HG03460 (cell line): ENCODE data around the gene ELF1.
"Not testable (repeated sequence)": the region's sequence is repeated elsewhere in the genome, so short reads cannot be mapped to it uniquely, and the experiment has no call there.

Source experiments
- ATAC-seq: cut with Tn5 transposase; IDR thresholded peaks from one replicate; pipeline ENCODE4 v1.9.1; 2021; ENCODE audit not compliant: unreplicated experiment

ELF1 gene

DNA sequence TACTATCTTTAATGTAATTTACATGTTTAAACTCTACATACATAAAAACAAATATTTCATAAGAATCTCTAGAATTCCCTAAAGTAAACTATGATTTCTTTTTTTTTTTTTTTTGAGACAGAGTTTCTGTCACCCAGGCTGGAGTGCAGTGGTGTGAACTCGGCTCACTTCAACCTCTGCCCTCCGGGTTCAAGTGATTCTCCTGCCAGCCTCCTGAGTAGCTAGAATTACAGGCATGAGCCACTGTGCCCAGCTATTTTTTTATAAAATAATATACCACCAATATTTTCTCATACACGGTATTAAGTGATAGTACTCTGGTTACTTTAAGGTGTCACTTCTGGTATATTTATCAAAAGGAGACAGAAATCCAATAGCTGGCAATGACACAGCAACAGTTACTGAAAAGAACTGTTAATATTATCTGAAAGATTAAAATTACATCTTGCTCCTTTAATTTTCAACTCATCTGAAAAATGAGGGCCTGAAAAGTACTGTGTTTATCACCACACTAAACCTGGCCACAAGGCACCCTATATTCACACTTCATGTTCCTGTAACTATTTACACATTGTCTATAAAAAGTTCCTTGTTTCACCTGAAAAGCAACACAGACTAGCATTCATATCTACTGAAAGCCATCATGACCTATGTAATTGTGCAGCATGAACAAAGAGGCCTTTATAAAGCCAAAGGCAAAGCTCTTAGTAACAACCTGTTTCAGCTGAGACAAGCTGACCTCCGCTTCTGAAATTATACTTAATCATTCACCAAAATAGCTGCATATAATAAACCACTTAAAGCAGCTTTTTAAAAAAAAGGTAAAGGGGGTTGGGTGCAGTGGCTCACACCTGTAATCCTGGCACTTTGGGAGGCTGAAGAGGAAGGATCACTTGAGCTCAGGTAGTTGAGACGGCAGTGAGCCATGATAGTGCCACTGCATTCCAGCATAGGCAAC, 123.6 kb downstream of the ELF1 start:
- ATAC-seq = no peak

DNA sequence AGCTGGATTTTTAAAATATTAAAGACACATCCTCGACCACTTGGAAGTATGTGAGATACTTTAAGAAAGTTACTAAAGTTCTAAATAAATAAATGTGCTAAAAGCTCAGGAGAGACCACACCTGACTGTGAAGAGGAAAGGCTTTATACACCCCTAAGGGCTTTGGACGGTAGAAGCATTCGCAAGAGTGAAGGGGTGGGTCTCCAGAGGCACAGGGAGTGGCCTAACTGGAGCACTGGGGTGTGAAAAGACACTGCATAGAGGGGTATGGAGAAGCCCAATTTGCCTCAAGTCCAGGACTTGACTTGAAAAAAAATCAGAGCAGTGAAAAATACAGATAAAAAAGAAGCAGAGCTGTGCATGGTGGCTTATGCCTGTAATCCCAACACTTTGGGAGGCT, 125.5 kb downstream of the ELF1 start:
- not testable (repeated sequence) for ATAC-seq

DNA sequence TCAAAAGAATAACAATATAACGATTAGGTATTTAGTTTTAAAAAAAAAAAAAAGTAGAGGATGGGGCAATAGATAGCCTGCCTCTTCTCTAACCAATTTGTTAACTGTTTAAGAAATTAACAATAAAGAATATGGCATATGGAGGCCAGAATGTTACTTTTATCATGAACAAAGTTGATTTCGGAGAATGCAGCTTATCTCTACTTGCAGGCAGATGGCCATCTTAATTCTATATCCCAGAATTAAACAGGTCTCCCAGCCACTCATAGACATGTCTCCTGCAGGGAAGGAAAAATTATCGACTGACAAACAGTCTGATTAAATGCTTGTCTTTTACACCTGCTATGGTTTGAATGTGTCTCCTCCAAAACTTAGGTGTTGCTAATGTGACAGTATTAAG, 133.1 kb downstream of the ELF1 start:
- ATAC-seq = no peak

DNA sequence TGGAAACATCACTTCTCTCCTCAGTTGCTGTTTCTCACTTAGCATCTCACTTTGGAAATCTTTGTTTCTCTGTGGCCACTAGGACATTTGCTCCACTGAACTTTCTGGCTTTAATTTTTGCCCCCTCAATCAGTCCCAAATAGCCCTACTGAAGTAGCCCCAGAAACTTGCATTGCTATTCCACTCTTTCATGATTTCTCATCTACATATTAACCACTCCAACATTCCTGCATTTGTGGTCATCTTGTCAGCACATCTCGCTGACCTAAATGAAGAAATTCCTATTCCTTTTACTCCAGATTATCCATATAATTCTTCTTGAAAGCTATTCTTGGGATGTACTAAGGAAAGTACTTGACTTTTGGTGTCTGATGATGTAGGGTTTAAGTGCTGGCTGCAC, 134.9 kb downstream of the ELF1 start:
- not testable (repeated sequence) for ATAC-seq
